Measurements from ENCODE around the gene USP7. TPM values are rescaled to one million over a fixed set of nuclear protein-coding genes. Genes with fewer than 3 reads are reported as not detected.
A peak's percentile ranks its signal among the peaks of the same experiment; 100 is the strongest.

The USP7 gene
- total and polyA plus RNA-seq, 2 donors from 2014 or later = 26.7 to 92.0 TPM

- Histone ChIP-seq H3K4me3 (ENCODE audit: low read length in 3 of 3) (peak overlapping the region in 1 of 3 donors; percentile 9), H3K9ac (ENCODE audit: low read length in 3 of 3) (no peak overlapping the region)
Measured at GRCh38 chr16:8960788-8961109, 3.0 kb downstream of the USP7 start.

DNA sequence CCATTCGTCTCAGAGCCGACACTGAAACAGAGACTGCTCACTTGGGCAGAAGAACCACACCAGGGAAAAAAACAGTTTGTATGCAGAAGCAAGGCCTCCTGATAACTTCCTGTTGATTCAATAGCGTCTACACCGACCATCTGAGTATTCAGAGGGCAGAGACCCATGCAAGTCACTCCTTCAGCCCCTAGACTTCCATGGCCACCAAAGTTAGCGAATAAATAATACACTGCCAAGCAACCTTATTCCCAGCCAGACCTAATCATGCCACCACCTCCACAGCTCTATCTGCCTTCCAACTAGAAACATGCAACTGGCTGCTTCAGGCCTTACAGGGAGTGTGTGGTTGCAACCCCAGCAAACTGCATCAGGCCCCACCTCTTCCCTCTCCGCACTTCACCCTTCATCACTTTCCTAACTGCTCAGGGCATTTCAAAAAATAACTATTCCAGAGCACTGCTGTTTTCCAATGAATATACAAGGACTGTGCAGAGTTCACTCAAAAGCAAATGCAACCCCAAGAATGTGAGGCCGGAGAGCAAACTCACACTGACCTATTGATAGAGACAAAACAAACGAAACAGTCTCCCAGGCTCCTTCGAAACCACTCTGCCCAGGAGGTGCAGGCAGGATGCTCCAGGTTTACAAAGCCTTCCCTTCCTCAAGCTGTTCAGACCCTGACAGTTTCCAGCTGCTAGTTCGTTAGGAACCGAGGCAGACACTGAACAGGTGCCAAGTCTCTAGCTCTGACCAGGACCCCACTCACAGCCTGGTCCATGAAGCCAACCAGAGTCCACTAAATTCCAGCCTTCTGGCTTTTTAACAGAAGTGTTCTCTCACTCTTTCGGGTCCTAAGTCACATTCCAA, 3.6 kb downstream of the USP7 start:
- H3K9ac ChIP-seq (ENCODE audit: low read length in 3 of 3) = no peak overlapping the region
- intact Hi-C loops (cut with DNase I) = loop anchor here (10.0 kb wide), 1 partner anchor 65 kb away; no protein-coding TSS in a partner anchor
- H3K27me3 ChIP-seq (ENCODE audit: control insufficient read depth, insufficient read depth, low read length) = no peaks in the 10 kb centered on the region
- H3K36me3 ChIP-seq (ENCODE audit: control insufficient read depth in 2 of 3, insufficient read depth in 3 of 3, low read length in 3 of 3) = no peaks in the 10 kb centered on the region
- H3K4me3 ChIP-seq (ENCODE audit: low read length in 3 of 3) = peak overlapping the region in 2 of 3 donors; percentile 9 to 14
- DNase-seq (peak in 3 of 5 donors; percentile 26 to 69 (median 35)), FAIRE-seq (no peak)
- peaks cover 6 to 51% (median 22%) of the 10 kb centered on the region in 3 donors for H3K4me1 ChIP-seq (ENCODE audit: control insufficient read depth in 2 of 3, insufficient read depth in 2 of 3, low read depth in 1 of 3, low read length in 3 of 3)
- no peaks in the 10 kb centered on the region for H3K9me3 ChIP-seq (ENCODE audit: control insufficient read depth in 2 of 3, insufficient read depth in 1 of 3, low read length in 3 of 3)
- TF ChIP-seq, protein P1, sequence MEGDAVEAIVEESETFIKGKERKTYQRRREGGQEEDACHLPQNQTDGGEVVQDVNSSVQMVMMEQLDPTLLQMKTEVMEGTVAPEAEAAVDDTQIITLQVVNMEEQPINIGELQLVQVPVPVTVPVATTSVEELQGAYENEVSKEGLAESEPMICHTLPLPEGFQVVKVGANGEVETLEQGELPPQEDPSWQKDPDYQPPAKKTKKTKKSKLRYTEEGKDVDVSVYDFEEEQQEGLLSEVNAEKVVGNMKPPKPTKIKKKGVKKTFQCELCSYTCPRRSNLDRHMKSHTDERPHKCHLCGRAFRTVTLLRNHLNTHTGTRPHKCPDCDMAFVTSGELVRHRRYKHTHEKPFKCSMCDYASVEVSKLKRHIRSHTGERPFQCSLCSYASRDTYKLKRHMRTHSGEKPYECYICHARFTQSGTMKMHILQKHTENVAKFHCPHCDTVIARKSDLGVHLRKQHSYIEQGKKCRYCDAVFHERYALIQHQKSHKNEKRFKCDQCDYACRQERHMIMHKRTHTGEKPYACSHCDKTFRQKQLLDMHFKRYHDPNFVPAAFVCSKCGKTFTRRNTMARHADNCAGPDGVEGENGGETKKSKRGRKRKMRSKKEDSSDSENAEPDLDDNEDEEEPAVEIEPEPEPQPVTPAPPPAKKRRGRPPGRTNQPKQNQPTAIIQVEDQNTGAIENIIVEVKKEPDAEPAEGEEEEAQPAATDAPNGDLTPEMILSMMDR (IDR thresholded peaks at IDR 0.05; ENCODE audit: borderline replicate concordance, extremely low read depth, insufficient read depth) = no peak
- H3K27ac ChIP-seq (ENCODE audit: low read depth in 2 of 2, low read length in 2 of 2) = no peak overlapping the region

More at GRCh38 chr16:8960788-8961109, 3.0 kb downstream of the USP7 start:
- Histone ChIP-seq H3K27ac (ENCODE audit: low read depth in 2 of 2, low read length in 2 of 2) (no peak overlapping the region), H3K9me3 (ENCODE audit: control insufficient read depth in 2 of 3, insufficient read depth in 1 of 3, low read length in 3 of 3) (no peaks in the 10 kb centered on the region), H3K27me3 (ENCODE audit: control insufficient read depth, insufficient read depth, low read length) (no peaks in the 10 kb centered on the region), H3K36me3 (ENCODE audit: control insufficient read depth in 2 of 3, insufficient read depth in 3 of 3, low read length in 3 of 3) (no peaks in the 10 kb centered on the region), H3K4me1 (ENCODE audit: control insufficient read depth in 2 of 3, insufficient read depth in 2 of 3, low read depth in 1 of 3, low read length in 3 of 3) (peaks cover 6 to 50% (median 20%) of the 10 kb centered on the region in 3 donors)
- intact Hi-C loops (cut with DNase I) = no loop called here
- TF ChIP-seq, protein P1 (IDR thresholded peaks at IDR 0.05; ENCODE audit: borderline replicate concordance, extremely low read depth, insufficient read depth) = no peak
- DNase-seq = no peak
- no peak for FAIRE-seq

GRCh38 chr16:8958344-8959167, 5.2 kb downstream of the USP7 start:
- intact Hi-C loops (cut with DNase I) = loop anchor here (10.0 kb wide), 1 partner anchor 64 kb away; no protein-coding TSS in a partner anchor
- Histone ChIP-seq H3K4me1 (ENCODE audit: control insufficient read depth in 2 of 3, insufficient read depth in 2 of 3, low read depth in 1 of 3, low read length in 3 of 3) (peaks cover 6 to 50% (median 22%) of the 10 kb centered on the region in 3 donors), H3K36me3 (ENCODE audit: control insufficient read depth in 2 of 3, insufficient read depth in 3 of 3, low read length in 3 of 3) (no peaks in the 10 kb centered on the region), H3K4me3 (ENCODE audit: low read length in 3 of 3) (no peak overlapping the region), H3K9ac (ENCODE audit: low read length in 3 of 3) (no peak overlapping the region), H3K27me3 (ENCODE audit: control insufficient read depth, insufficient read depth, low read length) (no peaks in the 10 kb centered on the region), H3K9me3 (ENCODE audit: control insufficient read depth in 2 of 3, insufficient read depth in 1 of 3, low read length in 3 of 3) (no peaks in the 10 kb centered on the region), H3K27ac (ENCODE audit: low read depth in 2 of 2, low read length in 2 of 2) (peak overlapping the region in 1 of 2 donors; percentile 29)
- DNase-seq (no peak), FAIRE-seq (no peak)
- TF ChIP-seq, protein P1 (IDR thresholded peaks at IDR 0.05; ENCODE audit: borderline replicate concordance, extremely low read depth, insufficient read depth) = no peak
